ENCODE data around the gene ADAMTS16.

DNA sequence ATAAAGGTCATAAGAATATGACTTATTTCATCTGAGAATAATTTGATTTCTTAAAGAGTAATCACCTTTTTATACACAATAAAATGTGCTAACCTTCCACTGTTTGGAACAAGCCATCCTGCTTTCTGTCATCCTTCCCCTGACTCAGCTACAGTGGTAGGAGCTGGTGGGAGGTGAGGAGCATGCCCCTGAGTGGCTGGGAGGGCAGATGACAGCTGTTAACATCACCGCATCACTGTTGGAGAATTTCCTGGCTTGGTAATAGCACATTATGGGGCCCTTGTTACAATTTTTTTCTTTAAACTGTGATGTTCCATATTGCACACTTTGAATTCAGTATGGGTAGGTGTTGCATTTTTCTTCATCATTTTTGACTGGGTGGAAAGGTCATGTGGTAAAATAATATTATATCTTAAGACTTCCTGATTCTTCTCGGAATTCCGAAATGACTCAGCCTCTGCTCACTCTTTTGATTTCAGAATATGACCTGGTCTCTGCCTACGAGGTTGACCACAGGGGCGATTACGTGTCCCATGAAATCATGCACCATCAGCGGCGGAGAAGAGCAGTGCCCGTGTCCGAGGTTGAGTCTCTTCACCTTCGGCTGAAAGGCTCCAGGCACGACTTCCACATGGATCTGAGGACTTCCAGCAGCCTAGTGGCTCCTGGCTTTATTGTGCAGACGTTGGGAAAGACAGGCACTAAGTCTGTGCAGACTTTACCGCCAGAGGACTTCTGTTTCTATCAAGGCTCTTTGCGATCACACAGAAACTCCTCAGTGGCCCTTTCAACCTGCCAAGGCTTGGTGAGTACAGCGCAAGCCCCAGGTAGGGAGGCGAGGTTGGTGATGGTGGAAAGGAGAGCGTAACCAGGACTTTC, 5.8 kb downstream of the ADAMTS16 start:
- TF ChIP-seq EZH2 (IDR thresholded peaks at IDR 0.05; ENCODE audit: borderline replicate concordance, low read depth, low read length, poor library complexity, severe bottlenecking) (no peak), CTCF (conservative IDR thresholded peaks at IDR 0.05; ENCODE audit: low read depth, low read length) (no peak)
